Lower lobe of right lung (tissue), 2 donors: Measurements from ENCODE around the gene MAP7D2. TPM values are rescaled to one million over a fixed set of nuclear protein-coding genes. Genes with fewer than 3 reads are reported as not detected.
A peak's percentile ranks its signal among the peaks of the same experiment; 100 is the strongest.

Experiments
- ATAC-seq, 2 donors: fragments of 200-7000 bp; cut with Tn5 transposase; one replicate each; pipeline ENCODE4 v1.9.1; 2020 to 2022; ENCODE audit warnings: mild to moderate bottlenecking in 2 of 2, moderate library complexity in 2 of 2
- DNase-seq: peaks from one replicate; pipeline ENCODE4 v3.0.0-alpha.2; 2020
- H3K27ac ChIP-seq: fragments of 200-600 bp; one replicate; pipeline ENCODE4 v1.8.0; 2022
- H3K27me3 ChIP-seq: fragments of 200-600 bp; one replicate; pipeline ENCODE4 v1.8.0; 2022; ENCODE audit warnings: low read depth
- H3K36me3 ChIP-seq: fragments of 200-600 bp; one replicate; pipeline ENCODE4 v1.8.0; 2022; ENCODE audit warnings: mild to moderate bottlenecking
- H3K4me1 ChIP-seq: fragments of 200-600 bp; one replicate; pipeline ENCODE4 v1.8.0; 2022
- H3K4me3 ChIP-seq: fragments of 200-600 bp; one replicate; pipeline ENCODE4 v1.8.0; 2022; ENCODE audit warnings: mild to moderate bottlenecking
- H3K9me3 ChIP-seq: fragments of 200-600 bp; one replicate; pipeline ENCODE4 v1.8.0; 2022
- CTCF ChIP-seq: fragments of 200-600 bp; IDR thresholded peaks from one replicate; pipeline ENCODE4 v1.8.0; 2022; ENCODE audit warnings: antibody characterized with exemption, mild to moderate bottlenecking
- intact Hi-C: fragments of 100-400 bp; cut with DNase I; formaldehyde crosslinking; loops from one replicate; pipeline ENCODE4 v1.11.0; 2022
- total RNA-seq: library from RNA; stranded (reverse); fragmentation: NEBNext Ultra II Directional; extraction: Animal tissue kit (Norgen Biotek cat#: 25700); gene quantifications from one replicate; pipeline ENCODE4 v1.2.1, GENCODE V29; 2021
- donor health status: DM: no; HTN: yes; CAD: no; lungs with severe emphysema.

Gene MAP7D2
- total RNA-seq, 1 donor from 2014 or later = 0.35 TPM

- intact Hi-C loops = no loop called here
- Histone ChIP-seq H3K4me3 (no peak overlapping the region), H3K27ac (no peak overlapping the region), H3K27me3 (no peaks in the 10 kb centered on the region), H3K36me3 (no peaks in the 10 kb centered on the region), H3K4me1 (no peaks in the 10 kb centered on the region), H3K9me3 (no peaks in the 10 kb centered on the region)
- DNase-seq (no peak), ATAC-seq (no peak)
- TF ChIP-seq CTCF = no peak
These were observed 110.8 kb downstream of the MAP7D2 start for GRCh38 chrX:20005883-20006282.

GRCh38 chrX:20001588-20001987, 115.1 kb downstream of the MAP7D2 start:
- no peaks in the 10 kb centered on the region for H3K27me3 ChIP-seq
- ATAC-seq (no peak), DNase-seq (no peak)
- H3K27ac ChIP-seq = no peak overlapping the region
- H3K36me3 ChIP-seq = no peaks in the 10 kb centered on the region
- H3K9me3 ChIP-seq = no peaks in the 10 kb centered on the region
- intact Hi-C loops = no loop called here
- H3K4me3 ChIP-seq = no peak overlapping the region
- H3K4me1 ChIP-seq = no peaks in the 10 kb centered on the region
- TF ChIP-seq CTCF = no peak

- peaks cover 5% of the 10 kb centered on the region for H3K4me1 ChIP-seq
- H3K4me3 ChIP-seq = peak overlapping the region; percentile 75
- DNase-seq (no peak), ATAC-seq (no peak)
- H3K9me3 ChIP-seq = no peaks in the 10 kb centered on the region
- TF ChIP-seq CTCF = peak; percentile 4
- peak overlapping the region; percentile 65 for H3K27ac ChIP-seq
- no peaks in the 10 kb centered on the region for H3K36me3 ChIP-seq
- intact Hi-C loops = no loop called here
- no peaks in the 10 kb centered on the region for H3K27me3 ChIP-seq
These were observed 125.4 kb downstream of the MAP7D2 start for GRCh38 chrX:19991350-19991718.

- ATAC-seq = peak; percentile 98 to 100
- H3K9me3 ChIP-seq = no peaks in the 10 kb centered on the region
- intact Hi-C loops = no loop called here
These were observed 126.0 kb downstream of the MAP7D2 start, which contains the start of gene BCLAF3 for GRCh38 chrX:19990556-19991349. Gene BCLAF3, minus strand, starts transcription at chrX:19991061. Its CDS starts 20,797 bp downstream, at chrX:19970264.

GRCh38 chrX:19990151-19990555, 126.6 kb downstream of the MAP7D2 start:
- peak; percentile 16 to 43 for ATAC-seq
- no peak for DNase-seq
- peak overlapping the region; percentile 75 for H3K4me3 ChIP-seq
- H3K27ac ChIP-seq = peak overlapping the region; percentile 76
- H3K27me3 ChIP-seq = no peaks in the 10 kb centered on the region
- no peaks in the 10 kb centered on the region for H3K36me3 ChIP-seq
- intact Hi-C loops = no loop called here
- no peaks in the 10 kb centered on the region for H3K9me3 ChIP-seq
- no peak for TF ChIP-seq CTCF
- peaks cover 5% of the 10 kb centered on the region for H3K4me1 ChIP-seq

More at GRCh38 chrX:19990556-19991349, 126.0 kb downstream of the MAP7D2 start, which contains the start of gene BCLAF3:
- Histone ChIP-seq H3K4me3 (peak within 1 kb of the TSS; percentile 75), H3K27ac (peak within 1 kb of the TSS; percentile 76), H3K36me3 (no peaks in the 10 kb centered on the region), H3K27me3 (no peaks in the 10 kb centered on the region), H3K4me1 (peaks cover 5% of the 10 kb centered on the region)
- TF ChIP-seq CTCF = peak; percentile 81
- DNase-seq = peak; percentile 91
